ENCODE data around the gene AP2S1. TPM values are rescaled to one million over a fixed set of nuclear protein-coding genes. Genes with fewer than 3 reads are reported as not detected.

AP2S1 gene
- total and polyA plus RNA-seq, 2 of the 8 experiments (the other 6 are each of a cell fraction or from before 2014, with no cell fraction given): 195 to 211 TPM

DNA sequence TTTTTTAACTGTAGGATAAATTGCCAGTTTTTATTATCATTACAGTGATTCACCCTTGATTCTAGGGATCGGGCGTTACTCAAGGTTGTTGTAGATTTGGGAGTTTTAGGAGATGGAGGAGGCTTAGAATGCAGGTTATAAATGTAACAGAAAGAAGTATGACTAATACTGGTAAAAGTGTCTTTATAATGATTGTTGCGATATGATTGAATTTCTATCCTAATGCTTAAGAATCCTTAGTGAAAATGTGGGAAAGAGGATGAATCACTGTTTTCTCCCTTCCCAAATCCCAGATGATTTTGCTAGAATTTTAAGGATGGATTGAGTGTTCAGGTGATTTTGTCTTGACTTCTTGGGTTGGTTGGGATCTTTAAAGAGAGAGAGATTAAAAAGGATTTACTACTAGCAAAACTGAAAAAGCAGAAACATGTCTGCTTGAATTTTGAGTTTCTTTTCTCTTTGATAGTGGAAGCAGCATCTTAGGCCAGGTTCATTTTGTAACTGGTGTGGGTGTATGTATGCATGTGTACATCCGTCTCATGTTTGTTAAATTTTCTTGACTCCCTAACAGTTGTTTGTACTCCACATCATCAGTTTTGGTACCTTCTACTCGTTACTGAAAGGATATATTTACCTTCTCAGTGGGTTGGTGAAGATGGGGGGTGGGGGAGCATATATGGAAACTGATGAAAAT, 36.0 kb upstream of the AP2S1 start:
- H4K20me1 ChIP-seq (replicated peaks in 1 of 2; ENCODE audit: control insufficient read depth in 1 of 2, insufficient read depth in 2 of 2, low read length in 2 of 2): peaks cover 2 to 9% of the 10 kb centered on the region in 2 experiments
- 94% methylated on average over 5 of the region's 5 CpGs; no CpG with 5 or more reads in 1 of the 2 experiments for WGBS, 2 experiments (ENCODE audit: extremely low coverage in 1 of 2, insufficient coverage in 1 of 2, insufficient read length in 1 of 2, insufficient replicate concordance in 2 of 2, low coverage in 1 of 2, low lambda C conversion rate in 2 of 2, missing lambda C conversion rate in 1 of 2)
- no peak overlapping the region for H3K14ac ChIP-seq (ENCODE audit: insufficient read length)

More for the DNA sequence above, 36.0 kb upstream of the AP2S1 start:
- Histone ChIP-seq H3K23ac (ENCODE audit: insufficient read length) (no peak overlapping the region), H3K23me2 (ENCODE audit: low read depth, low read length) (no peaks in the 10 kb centered on the region), H2BK15ac (ENCODE audit: low read length) (no peak overlapping the region), H3K36me3 (ENCODE audit: control insufficient read depth in 2 of 4, insufficient read depth in 4 of 4, low read length in 3 of 4) (no peaks in the 10 kb centered on the region), H4K8ac (ENCODE audit: extremely low read depth, insufficient read depth, low read length) (no peak overlapping the region), H2BK5ac (ENCODE audit: low read depth, low read length) (no peak overlapping the region), H4K5ac (ENCODE audit: insufficient read length, low read depth, low read length) (no peak overlapping the region), H3K27me3 (replicated peaks in 1 of 4; ENCODE audit: control insufficient read depth in 3 of 4, extremely low read depth in 1 of 4, insufficient read depth in 3 of 4, low read length in 3 of 4) (no peaks in the 10 kb centered on the region), H3K27ac (ENCODE audit: low read depth, low read length) (no peak overlapping the region), H2BK20ac (ENCODE audit: low read length) (no peak overlapping the region), H3K9me3 (ENCODE audit: insufficient read depth in 2 of 2, low read depth in 1 of 2, low read length in 1 of 2) (no peaks in the 10 kb centered on the region), H3K4me2 (ENCODE audit: insufficient read depth in 1 of 2, low read depth in 2 of 2, low read length in 2 of 2) (no peak overlapping the region), H2AFZ (ENCODE audit: low read length) (no peak overlapping the region), H3K79me1 (ENCODE audit: low read depth, low read length) (peaks cover 6% of the 10 kb centered on the region; the same call in 1 of the 2 replicates), H3K18ac (ENCODE audit: extremely low read depth, low read length) (no peak overlapping the region), H3K4ac (replicated peaks; ENCODE audit: insufficient read length, low read depth, low read length) (no peak overlapping the region), H3K9ac (replicated peaks in 1 of 4; ENCODE audit: extremely low read depth in 1 of 4, low read depth in 3 of 4, low read length in 3 of 4) (no peak overlapping the region), H2BK120ac (replicated peaks; ENCODE audit: low read depth, low read length) (no peak overlapping the region), H4K91ac (replicated peaks; ENCODE audit: insufficient read length, low read length) (no peak overlapping the region), H3K56ac (replicated peaks; ENCODE audit: insufficient read length, low read depth, low read length) (no peak overlapping the region), H3K79me2 (ENCODE audit: control insufficient read depth in 1 of 2, insufficient read depth in 2 of 2, low read length in 2 of 2) (peaks cover 3 to 76% of the 10 kb centered on the region in 2 experiments; a peak in 3 of 4 replicates), H3K4me1 (replicated peaks in 1 of 4; ENCODE audit: control insufficient read depth in 3 of 4, insufficient read depth in 4 of 4, low read length in 3 of 4) (no peaks in the 10 kb centered on the region; a peak in 1 of 7 replicates), H3K4me3 (ENCODE audit: extremely low read depth in 1 of 4, insufficient read depth in 2 of 4, low read depth in 3 of 4, low read length in 4 of 4) (no peak overlapping the region), H2BK12ac (ENCODE audit: low read depth, low read length) (no peak overlapping the region), H2AK5ac (ENCODE audit: low read depth, low read length) (no peak overlapping the region)
- DNase-seq (ENCODE audit: low read depth in 1 of 2, low spot score in 2 of 2) (no peak), FAIRE-seq (no peak)
- no peak for TF ChIP-seq NANOG (IDR thresholded peaks at IDR 0.05; ENCODE audit: insufficient read depth, low read depth, low read length, poor library complexity, severe bottlenecking)
- TF ChIP-seq ZNF274 (IDR thresholded peaks at IDR 0.05; ENCODE audit: borderline replicate concordance, extremely low read depth, low read length): no peak
- TF ChIP-seq RAD21 (IDR thresholded peaks at IDR 0.05 in 1 of 2, conservative IDR thresholded peaks at IDR 0.05 in 1 of 2; ENCODE audit: low read depth in 2 of 2, low read length in 2 of 2): no peak
- no peak for TF ChIP-seq YY1 (IDR thresholded peaks at IDR 0.05; ENCODE audit: low read depth, low read length)
- TF ChIP-seq BCL11A (IDR thresholded peaks at IDR 0.05; ENCODE audit: low read depth in 2 of 2, low read length in 2 of 2): no peak
- ChIA-PET POLR2A (ENCODE audit: partially characterized antibody) (no interaction called here), CTCF (ENCODE audit: partially characterized antibody) (interaction anchor here (0.8 to 1.0 kb wide), 2 partner anchors 22 to 104 kb away, joined by 3 read pairs; no protein-coding TSS in a partner anchor)

Data from H1 (cell line).